HG03064 (cell line): Measurements from ENCODE around the gene SLC16A5.

Experiments
- ATAC-seq: cut with Tn5 transposase; IDR thresholded peaks from one replicate; pipeline ENCODE4 v1.9.1; 2021; ENCODE audit warnings: low read depth; ENCODE audit not compliant: unreplicated experiment

Gene SLC16A5

GRCh38 chr17:75155191-75155601, 67.4 kb downstream of the SLC16A5 start:
- ATAC-seq = no peak
